Calu3 (cell line): ENCODE measurements around the gene CGB5. TPM values are rescaled to one million over a fixed set of nuclear protein-coding genes. Genes with fewer than 3 reads are reported as not detected.

Experiments used
- BruUV-seq: library from RNA; stranded (reverse); fragments of 400-500 nt; replicated peaks from 2 replicates; lab custom pipeline; 2021; lab: Mats Ljungman, UMichigan
- CTCF ChIA-PET: fragments of 300-600 bp; sonication (Branson Sonifier 250); formaldehyde crosslinking; loops from one replicate; lab custom pipeline; 2022; ENCODE audit warnings: antibody characterized with exemption; lab: Charles Lee
- DNase-seq: peaks from one replicate; pipeline ENCODE4 v3.0.0; 2022
- H3K27ac Mint-ChIP-seq: one replicate; pipeline ENCODE4 v1.8.0; 2022; ENCODE audit warnings: mixed read lengths; ENCODE audit not compliant: unreplicated experiment
- H3K27me3 Mint-ChIP-seq: one replicate; pipeline ENCODE4 v1.8.0; 2022; ENCODE audit warnings: mixed read lengths; ENCODE audit not compliant: unreplicated experiment
- H3K36me3 Mint-ChIP-seq: one replicate; pipeline ENCODE4 v1.8.0; 2022; ENCODE audit warnings: mild to moderate bottlenecking, moderate library complexity, mixed read lengths; ENCODE audit not compliant: insufficient read depth, unreplicated experiment
- H3K4me1 Mint-ChIP-seq: one replicate; pipeline ENCODE4 v1.8.0; 2022; ENCODE audit warnings: mild to moderate bottlenecking, low read depth, mixed read lengths; ENCODE audit not compliant: unreplicated experiment
- H3K4me3 Mint-ChIP-seq: one replicate; pipeline ENCODE4 v1.8.0; 2022; ENCODE audit warnings: mild to moderate bottlenecking, low read depth, moderate library complexity, mixed read lengths; ENCODE audit not compliant: unreplicated experiment
- H3K9me3 Mint-ChIP-seq: one replicate; pipeline ENCODE4 v1.8.0; 2022; ENCODE audit warnings: low read depth, mixed read lengths; ENCODE audit not compliant: unreplicated experiment
- CTCF ChIP-seq: fragments of 200-600 bp; IDR thresholded peaks from one replicate; pipeline ENCODE4 v1.8.0; 2022; ENCODE audit warnings: antibody characterized with exemption; ENCODE audit not compliant: unreplicated experiment
- intact Hi-C: fragments of 100-400 bp; cut with micrococcal nuclease; formaldehyde crosslinking; loops from one replicate; pipeline ENCODE4 v1.10.0; 2022; ENCODE audit not compliant: unreplicated experiment
- total RNA-seq: library from RNA; stranded (reverse); gene quantifications from 2 replicates; pipeline ENCODE4 v1.2.3, GENCODE V29; 2022

Gene CGB5
- total RNA-seq, 1 experiment from 2014 or later: 3.3 TPM

DNA sequence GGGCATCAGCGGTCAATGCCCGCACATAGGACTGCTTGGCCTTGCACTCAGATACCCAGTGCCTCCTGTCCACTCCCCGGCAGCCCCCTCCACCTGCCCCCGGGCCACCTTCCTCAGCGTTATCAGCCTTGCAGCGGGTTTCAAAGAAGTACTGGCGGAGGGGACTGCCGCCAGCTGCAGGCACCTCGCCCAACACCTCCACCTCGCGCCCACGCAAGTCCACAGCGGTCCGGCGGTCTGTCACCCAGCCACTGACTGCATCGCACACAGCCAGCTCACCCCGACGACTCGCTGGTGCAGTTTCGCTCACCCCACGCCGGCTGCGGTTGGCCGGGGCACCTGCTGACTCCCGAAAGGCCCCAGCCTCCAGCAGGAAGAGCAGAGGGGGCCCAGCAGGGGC lies 17.8 kb downstream of the CGB5 start:
- CTCF ChIA-PET: no interaction called here
- Mint-ChIP-seq H3K27me3 (peaks cover 31% of the 10 kb centered on the region), H3K4me3 (no peak overlapping the region), H3K4me1 (peaks cover 20% of the 10 kb centered on the region), H3K36me3 (peaks cover 29% of the 10 kb centered on the region), H3K9me3 (no peaks in the 10 kb centered on the region), H3K27ac (no peak overlapping the region)
- TF ChIP-seq CTCF: no peak
- no TSS peak for BruUV-seq
- DNase-seq: no peak
- intact Hi-C loops: no loop called here

- H3K27ac Mint-ChIP-seq: no peak overlapping the region
- peaks cover 9% of the 10 kb centered on the region for H3K4me1 Mint-ChIP-seq
- CTCF ChIA-PET: interaction anchor here (0.6 to 1.8 kb wide), 4 partner anchors 9 to 282 kb away, joined by 3 to 10 read pairs (median 8); partner anchors contain the start of genes GYS1 and RUVBL2
- TF ChIP-seq CTCF: no peak
- H3K9me3 Mint-ChIP-seq: peaks cover 3% of the 10 kb centered on the region
- intact Hi-C loops: no loop called here
- H3K4me3 Mint-ChIP-seq: peak overlapping the region; percentile 29
- no peak for DNase-seq
- H3K27me3 Mint-ChIP-seq: peaks cover 42% of the 10 kb centered on the region
- peaks cover 16% of the 10 kb centered on the region for H3K36me3 Mint-ChIP-seq
- BruUV-seq: no TSS peak
These were observed 20.5 kb downstream of the CGB5 start for GRCh38 chr19:49064029-49064629.

DNA sequence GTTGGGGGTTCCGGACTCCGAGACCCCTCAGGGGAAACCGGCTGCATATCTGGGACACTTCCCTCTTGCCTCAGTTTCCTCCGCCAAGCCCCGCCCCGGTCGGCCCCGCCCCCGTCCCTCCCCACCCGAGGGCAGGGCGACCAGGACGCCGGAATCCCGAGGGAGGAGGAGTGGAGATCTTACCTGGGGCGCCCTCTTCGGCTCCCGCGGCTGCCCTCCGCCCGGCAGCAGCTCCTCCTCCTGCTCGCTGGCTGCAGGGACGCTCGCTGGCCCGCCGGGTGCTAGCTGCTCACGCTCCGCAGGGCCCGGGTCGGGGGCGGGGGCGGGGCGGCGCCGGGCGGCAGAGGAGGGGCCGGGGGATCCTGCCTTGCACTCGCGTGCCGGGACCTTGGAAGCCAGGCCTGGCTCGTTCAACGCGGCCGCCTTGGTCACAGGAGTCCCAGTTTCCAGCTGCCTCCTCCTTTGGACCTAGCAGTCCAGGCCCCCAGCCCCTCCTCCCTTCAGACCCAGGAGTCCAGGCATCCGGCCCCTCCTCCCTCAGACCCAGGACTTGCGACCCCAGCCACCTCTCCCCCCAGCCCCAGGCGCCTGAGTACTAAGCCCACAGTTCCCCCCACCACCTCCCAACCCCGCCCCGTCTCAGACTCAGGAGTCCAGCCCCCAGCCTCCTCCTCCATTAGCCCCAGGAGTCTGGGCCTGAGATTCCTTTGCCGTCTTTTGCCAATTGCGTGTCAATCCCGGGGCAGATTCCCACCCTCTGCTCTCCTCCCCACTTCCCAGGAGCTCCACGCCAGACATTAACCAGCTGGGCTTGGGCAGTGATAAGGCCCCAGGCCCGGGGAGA lies 21.3 kb downstream of the CGB5 start, which contains the start of gene NTF4:
Gene NTF4 (minus strand): TSS at position 51 of the 844 bp plus-strand sequence. CDS start 2,821 bp downstream, outside the sequence.
- Mint-ChIP-seq H3K27ac (no peak within 1 kb of the TSS), H3K9me3 (peaks cover 3% of the 10 kb centered on the region), H3K4me3 (peak within 1 kb of the TSS; percentile 29), H3K27me3 (peaks cover 51% of the 10 kb centered on the region), H3K36me3 (peaks cover 16% of the 10 kb centered on the region), H3K4me1 (peaks cover 9% of the 10 kb centered on the region)
- peak; percentile 66 for DNase-seq
- intact Hi-C loops: no loop called here
- no TSS peak for BruUV-seq
- no peak for TF ChIP-seq CTCF
- CTCF ChIA-PET: interaction anchor here (0.6 to 1.8 kb wide), 4 partner anchors 8 to 282 kb away, joined by 3 to 10 read pairs (median 8); partner anchors contain the start of genes GYS1 and RUVBL2

DNA sequence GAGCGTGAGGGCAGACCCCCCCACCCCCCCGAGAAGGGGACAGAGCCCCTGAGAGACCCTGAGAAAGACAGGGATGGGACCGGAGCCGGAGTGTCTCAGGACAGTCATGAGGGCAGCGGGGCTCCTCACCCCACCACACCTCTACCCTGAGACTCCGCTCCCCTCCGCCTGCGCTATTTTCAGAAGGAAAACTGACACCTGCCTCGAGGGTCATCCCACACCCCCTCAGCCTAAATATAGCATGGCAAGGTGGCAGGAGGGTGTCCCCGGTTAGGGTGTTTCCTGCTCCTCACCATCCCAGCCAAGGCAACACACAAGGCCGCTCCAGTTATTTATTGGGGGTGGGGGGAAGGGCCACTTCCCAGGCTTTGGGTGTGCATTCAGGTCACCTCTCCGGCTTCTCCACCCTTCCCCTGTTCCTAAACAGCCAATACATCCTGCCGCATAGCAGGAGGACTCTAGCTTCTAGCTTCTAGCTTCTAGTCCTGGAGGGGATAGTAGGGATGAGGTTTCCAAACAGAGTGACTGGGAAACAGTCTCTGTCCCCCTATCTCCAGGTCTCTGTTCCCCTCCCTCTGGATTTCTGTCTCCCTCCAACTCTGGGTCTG lies 22.4 kb downstream of the CGB5 start:
- CTCF ChIA-PET: interaction anchor here (0.5 to 1.8 kb wide), 3 partner anchors 7 to 417 kb away, joined by 4 to 10 read pairs (median 5); no protein-coding TSS in a partner anchor
- H3K36me3 Mint-ChIP-seq: peaks cover 11% of the 10 kb centered on the region
- TF ChIP-seq CTCF: no peak
- peaks cover 7% of the 10 kb centered on the region for H3K9me3 Mint-ChIP-seq
- no peak overlapping the region for H3K4me3 Mint-ChIP-seq
- intact Hi-C loops: no loop called here
- BruUV-seq: no TSS peak
- DNase-seq: no peak
- H3K27me3 Mint-ChIP-seq: peaks cover 60% of the 10 kb centered on the region
- no peak overlapping the region for H3K27ac Mint-ChIP-seq
- peaks cover 2% of the 10 kb centered on the region for H3K4me1 Mint-ChIP-seq
